Lower leg skin (tissue), 4 donors: ENCODE data around the gene LMBR1. TPM values are rescaled to one million over a fixed set of nuclear protein-coding genes. Genes with fewer than 3 reads are reported as not detected.

Experiments used
- DNase-seq, 2 donors: peaks; one replicate each; pipeline ENCODE4 v3.0.0-alpha.2; 2019; ENCODE audit warnings: low spot score in 2 of 2
- H3K4me3 ChIP-seq: fragments of 200-600 bp; sonication (generic); 2 replicates; pipeline ENCODE4 v1.5.1; 2017; ENCODE audit warnings: mild to moderate bottlenecking, low read depth; ENCODE audit not compliant: poor library complexity, severe bottlenecking
- POLR2A ChIP-seq, 2 donors: fragments of 450-650 bp; IDR thresholded peaks; one replicate each; pipeline ENCODE4 v1.6.1; 2016 to 2017; ENCODE audit warnings: antibody characterized with exemption in 2 of 2, mild to moderate bottlenecking in 1 of 2, moderate library complexity in 1 of 2
- WGBS, 2 donors: methylation state at CpG; one replicate each; pipeline ENCODE4 v1.1.5; 2018; 5-methylcytosine and 5-hydroxymethylcytosine counted together
- intact Hi-C: fragments of 100-400 bp; cut with DNase I; formaldehyde crosslinking; loops from one replicate; pipeline ENCODE4 v1.15.0; 2023; ENCODE audit warnings: low total_unique reads
- total RNA-seq, 4 donors: library from RNA; depleted of rRNA; stranded (reverse); fragments of >200 nt; gene quantifications; one replicate each; pipeline ENCODE4 v1.1.0, GENCODE V29; 2016
- TF ChIP-seq, protein P1 (sequence below), 3 donors: fragments of 450-650 bp; IDR thresholded peaks; one replicate each; pipeline ENCODE4 v1.5.1; 2016; ENCODE audit warnings: antibody characterized with exemption in 3 of 3, mild to moderate bottlenecking in 3 of 3, moderate library complexity in 2 of 3

The LMBR1 gene
- total RNA-seq, 4 donors from 2014 or later: 44.1 to 67.0 (median 55.9) TPM

DNA sequence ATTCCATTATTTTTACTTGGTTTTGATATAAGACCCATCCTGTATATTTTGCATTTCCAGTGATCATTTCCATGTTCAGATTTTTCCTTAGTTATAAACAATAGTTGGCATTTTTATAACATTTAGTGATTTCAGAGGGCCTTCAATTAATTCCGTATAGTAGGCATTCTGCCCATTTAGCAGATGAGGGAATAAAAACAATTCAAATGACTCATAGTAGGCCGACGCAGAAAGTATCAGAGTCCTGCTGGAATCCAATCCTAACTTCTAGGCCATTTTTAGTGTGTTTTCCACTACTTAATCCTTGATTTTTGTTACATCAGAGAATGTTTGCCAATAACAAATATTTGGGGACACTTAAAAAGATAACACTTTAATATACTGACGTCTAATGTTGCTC lies 237.0 kb downstream of the LMBR1 start:
- TF ChIP-seq, protein P1, sequence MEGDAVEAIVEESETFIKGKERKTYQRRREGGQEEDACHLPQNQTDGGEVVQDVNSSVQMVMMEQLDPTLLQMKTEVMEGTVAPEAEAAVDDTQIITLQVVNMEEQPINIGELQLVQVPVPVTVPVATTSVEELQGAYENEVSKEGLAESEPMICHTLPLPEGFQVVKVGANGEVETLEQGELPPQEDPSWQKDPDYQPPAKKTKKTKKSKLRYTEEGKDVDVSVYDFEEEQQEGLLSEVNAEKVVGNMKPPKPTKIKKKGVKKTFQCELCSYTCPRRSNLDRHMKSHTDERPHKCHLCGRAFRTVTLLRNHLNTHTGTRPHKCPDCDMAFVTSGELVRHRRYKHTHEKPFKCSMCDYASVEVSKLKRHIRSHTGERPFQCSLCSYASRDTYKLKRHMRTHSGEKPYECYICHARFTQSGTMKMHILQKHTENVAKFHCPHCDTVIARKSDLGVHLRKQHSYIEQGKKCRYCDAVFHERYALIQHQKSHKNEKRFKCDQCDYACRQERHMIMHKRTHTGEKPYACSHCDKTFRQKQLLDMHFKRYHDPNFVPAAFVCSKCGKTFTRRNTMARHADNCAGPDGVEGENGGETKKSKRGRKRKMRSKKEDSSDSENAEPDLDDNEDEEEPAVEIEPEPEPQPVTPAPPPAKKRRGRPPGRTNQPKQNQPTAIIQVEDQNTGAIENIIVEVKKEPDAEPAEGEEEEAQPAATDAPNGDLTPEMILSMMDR (IDR thresholded peaks at IDR 0.05): no peak
- no peak overlapping the region for H3K4me3 ChIP-seq
- WGBS, 2 donors: 68 to 69% methylated on average over 4 of the region's 4 CpGs
- intact Hi-C loops: no loop called here
- no peak for DNase-seq

- no peak overlapping the region for H3K4me3 ChIP-seq
- WGBS, 2 donors: 80 to 91% methylated on average over 6 of the region's 6 CpGs
- no peak for DNase-seq
- TF ChIP-seq, protein P1 (IDR thresholded peaks at IDR 0.05): no peak
- TF ChIP-seq POLR2A (IDR thresholded peaks at IDR 0.05): no peak
- intact Hi-C loops: no loop called here
Observed at GRCh38 chr7:156655251-156655650, 237.7 kb downstream of the LMBR1 start.

- intact Hi-C loops: no loop called here
- no peak for DNase-seq
- WGBS, 2 donors: 83 to 84% methylated on average over 10 of the region's 10 CpGs
- TF ChIP-seq, protein P1 (IDR thresholded peaks at IDR 0.05): no peak
- H3K4me3 ChIP-seq: no peak overlapping the region
Observed at GRCh38 chr7:156654511-156655234, 238.3 kb downstream of the LMBR1 start.

DNA sequence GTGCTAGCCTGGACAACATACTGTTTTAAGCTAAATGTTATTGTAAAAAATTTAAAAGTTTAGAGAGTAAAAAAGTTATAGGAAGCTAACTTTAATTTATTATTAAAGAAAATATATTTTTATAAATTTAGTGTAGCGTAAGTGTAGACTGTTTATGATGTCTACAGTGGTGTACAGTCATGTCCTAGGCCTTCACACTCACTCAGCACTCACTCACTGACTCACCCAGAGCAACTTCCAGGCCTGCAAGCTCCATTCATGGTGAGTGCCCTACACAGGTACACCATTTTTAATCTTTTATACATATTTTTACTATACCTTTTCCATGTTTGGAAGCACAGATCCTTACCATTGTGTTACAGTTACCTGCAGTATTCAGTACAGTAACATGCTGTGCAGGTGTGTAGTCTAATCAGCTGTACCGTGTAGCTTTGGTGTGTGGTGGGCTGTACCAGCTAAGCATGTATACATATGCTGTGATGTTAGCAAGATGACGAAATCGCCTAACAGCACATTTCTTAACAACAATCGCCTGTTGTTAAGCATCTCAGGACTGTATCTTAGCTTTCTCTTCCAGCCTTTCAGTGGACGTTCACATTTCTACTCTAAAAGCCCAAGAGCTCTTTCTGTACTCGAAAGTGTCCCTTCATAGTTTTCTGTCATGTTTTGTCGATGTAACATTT lies 240.0 kb downstream of the LMBR1 start:
- 94 to 95% methylated on average over 8 of the region's 8 CpGs for WGBS, 2 donors
- TF ChIP-seq POLR2A (IDR thresholded peaks at IDR 0.05): no peak
- TF ChIP-seq, protein P1 (IDR thresholded peaks at IDR 0.05): no peak
- intact Hi-C loops: no loop called here
- no peak for DNase-seq
- no peak overlapping the region for H3K4me3 ChIP-seq

- H3K4me3 ChIP-seq: no peak overlapping the region
- WGBS, 2 donors: 74 to 79% methylated on average over 4 of the region's 4 CpGs
- TF ChIP-seq, protein P1 (IDR thresholded peaks at IDR 0.05): no peak
- TF ChIP-seq POLR2A (IDR thresholded peaks at IDR 0.05): no peak
- intact Hi-C loops: no loop called here
- no peak for DNase-seq
Observed at GRCh38 chr7:156651474-156651873, 241.5 kb downstream of the LMBR1 start.
